Cardiac fibroblast (primary cell): Measurements from ENCODE around the gene BLTP2.
A peak's percentile ranks its signal among the peaks of the same experiment; 100 is the strongest.

Experiments used
- DNase-seq, 2 donors: peaks; one replicate each; pipeline versions ENCODE4 v3.0.0 to v3.0.0-alpha.2; 2010; ENCODE audit warnings: low read depth in 2 of 2
- H3K4me3 ChIP-seq, 2 donors: replicated peaks in 1 of 2; 1 replicate in 1 of 2; 2 replicates in 1 of 2; pipeline ENCODE4 v1.5.1; 2011; ENCODE audit warnings: low read depth in 2 of 2, low read length in 2 of 2, mild to moderate bottlenecking in 2 of 2, moderate library complexity in 1 of 2
- TF ChIP-seq, protein P1 (sequence below): IDR thresholded peaks from one replicate; pipeline ENCODE4 v1.5.1; 2011; ENCODE audit warnings: low read depth, mild to moderate bottlenecking, low read length, inconsistent platforms

The BLTP2 gene

GRCh38 chr17:28682655-28683054, 37.7 kb upstream of the BLTP2 start:
- H3K4me3 ChIP-seq = no peak overlapping the region
- DNase-seq = no peak
- TF ChIP-seq, protein P1, sequence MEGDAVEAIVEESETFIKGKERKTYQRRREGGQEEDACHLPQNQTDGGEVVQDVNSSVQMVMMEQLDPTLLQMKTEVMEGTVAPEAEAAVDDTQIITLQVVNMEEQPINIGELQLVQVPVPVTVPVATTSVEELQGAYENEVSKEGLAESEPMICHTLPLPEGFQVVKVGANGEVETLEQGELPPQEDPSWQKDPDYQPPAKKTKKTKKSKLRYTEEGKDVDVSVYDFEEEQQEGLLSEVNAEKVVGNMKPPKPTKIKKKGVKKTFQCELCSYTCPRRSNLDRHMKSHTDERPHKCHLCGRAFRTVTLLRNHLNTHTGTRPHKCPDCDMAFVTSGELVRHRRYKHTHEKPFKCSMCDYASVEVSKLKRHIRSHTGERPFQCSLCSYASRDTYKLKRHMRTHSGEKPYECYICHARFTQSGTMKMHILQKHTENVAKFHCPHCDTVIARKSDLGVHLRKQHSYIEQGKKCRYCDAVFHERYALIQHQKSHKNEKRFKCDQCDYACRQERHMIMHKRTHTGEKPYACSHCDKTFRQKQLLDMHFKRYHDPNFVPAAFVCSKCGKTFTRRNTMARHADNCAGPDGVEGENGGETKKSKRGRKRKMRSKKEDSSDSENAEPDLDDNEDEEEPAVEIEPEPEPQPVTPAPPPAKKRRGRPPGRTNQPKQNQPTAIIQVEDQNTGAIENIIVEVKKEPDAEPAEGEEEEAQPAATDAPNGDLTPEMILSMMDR = no peak

GRCh38 chr17:28675980-28676379, 31.0 kb upstream of the BLTP2 start:
- DNase-seq = no peak
- TF ChIP-seq, protein P1 = peak; percentile 24
- H3K4me3 ChIP-seq = no peak overlapping the region

DNA sequence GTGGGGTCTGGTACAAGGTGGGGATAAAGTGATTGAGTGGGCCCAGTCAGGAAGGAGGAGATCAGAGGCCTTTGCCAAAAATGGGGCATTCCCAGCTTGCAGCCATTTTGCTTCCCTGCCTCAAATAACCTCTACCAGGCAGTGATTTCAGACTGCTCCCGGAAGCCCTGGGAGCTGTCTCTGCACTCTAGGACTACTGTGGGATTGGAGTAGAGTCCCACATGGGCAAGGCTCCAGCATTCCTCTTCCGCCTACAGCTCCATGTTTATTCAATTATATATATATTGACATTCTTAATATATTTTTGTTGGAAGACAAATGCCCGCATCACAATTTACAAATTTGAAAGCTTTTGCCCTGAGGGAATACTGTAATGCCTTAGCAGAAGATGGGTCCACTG, 30.5 kb upstream of the BLTP2 start:
- no peak for DNase-seq
- no peak overlapping the region for H3K4me3 ChIP-seq
- TF ChIP-seq, protein P1 = no peak

GRCh38 chr17:28669918-28670317, 25.0 kb upstream of the BLTP2 start:
- no peak for DNase-seq
- TF ChIP-seq, protein P1 = no peak
- H3K4me3 ChIP-seq = no peak overlapping the region

- DNase-seq = no peak
- no peak overlapping the region for H3K4me3 ChIP-seq
- TF ChIP-seq, protein P1 = no peak
These were observed 22.9 kb upstream of the BLTP2 start for GRCh38 chr17:28667870-28668269.

DNA sequence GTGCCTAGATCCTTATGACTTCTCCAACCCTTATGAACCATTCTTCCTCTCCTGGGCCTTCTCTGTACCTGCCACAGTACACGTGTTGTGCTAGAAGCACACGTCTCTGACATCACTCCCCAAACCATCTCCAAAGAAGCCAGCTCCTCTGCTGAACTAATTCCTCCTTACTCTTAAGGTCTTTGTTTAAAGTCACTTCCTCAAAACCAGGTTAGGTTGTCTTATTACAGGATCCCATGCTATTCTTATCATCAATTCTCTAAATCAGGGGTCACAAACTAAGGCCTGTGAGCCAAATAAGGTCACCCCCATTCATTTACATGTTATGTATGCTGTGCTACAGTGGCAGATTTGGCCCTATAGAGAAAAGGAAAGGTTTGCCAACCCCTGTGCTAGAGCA, 21.0 kb upstream of the BLTP2 start:
- no peak for DNase-seq
- no peak overlapping the region for H3K4me3 ChIP-seq
- TF ChIP-seq, protein P1 = no peak

DNA sequence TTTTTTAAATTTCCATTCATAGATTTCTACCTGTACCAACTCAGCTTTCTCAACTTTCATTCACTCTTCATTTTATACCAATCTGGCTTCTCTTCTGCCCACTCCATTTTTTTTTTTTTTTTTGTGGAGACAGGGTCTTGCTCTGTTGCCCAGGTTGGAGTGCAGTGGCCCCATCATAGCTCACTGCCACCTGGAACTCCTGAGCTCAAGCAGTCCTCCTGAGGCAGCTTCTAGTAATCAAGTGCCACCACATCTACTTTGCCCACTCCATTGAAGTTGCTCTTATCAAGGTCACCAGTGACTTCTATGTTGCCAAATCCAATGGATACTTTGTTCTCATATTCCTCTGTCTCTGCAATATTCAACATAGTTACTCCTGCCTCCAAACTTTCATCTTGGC, 18.8 kb upstream of the BLTP2 start:
- no peak for DNase-seq
- TF ChIP-seq, protein P1 = no peak
- no peak overlapping the region for H3K4me3 ChIP-seq
